ENCODE data around the gene DAG1. TPM values are rescaled to one million over a fixed set of nuclear protein-coding genes. Genes with fewer than 3 reads are reported as not detected.

The DAG1 gene
- polyA plus RNA-seq, 1 donor (not counting 4 experiments of a cell fraction or from before 2014, with no cell fraction given) = 22.0 TPM

DNA sequence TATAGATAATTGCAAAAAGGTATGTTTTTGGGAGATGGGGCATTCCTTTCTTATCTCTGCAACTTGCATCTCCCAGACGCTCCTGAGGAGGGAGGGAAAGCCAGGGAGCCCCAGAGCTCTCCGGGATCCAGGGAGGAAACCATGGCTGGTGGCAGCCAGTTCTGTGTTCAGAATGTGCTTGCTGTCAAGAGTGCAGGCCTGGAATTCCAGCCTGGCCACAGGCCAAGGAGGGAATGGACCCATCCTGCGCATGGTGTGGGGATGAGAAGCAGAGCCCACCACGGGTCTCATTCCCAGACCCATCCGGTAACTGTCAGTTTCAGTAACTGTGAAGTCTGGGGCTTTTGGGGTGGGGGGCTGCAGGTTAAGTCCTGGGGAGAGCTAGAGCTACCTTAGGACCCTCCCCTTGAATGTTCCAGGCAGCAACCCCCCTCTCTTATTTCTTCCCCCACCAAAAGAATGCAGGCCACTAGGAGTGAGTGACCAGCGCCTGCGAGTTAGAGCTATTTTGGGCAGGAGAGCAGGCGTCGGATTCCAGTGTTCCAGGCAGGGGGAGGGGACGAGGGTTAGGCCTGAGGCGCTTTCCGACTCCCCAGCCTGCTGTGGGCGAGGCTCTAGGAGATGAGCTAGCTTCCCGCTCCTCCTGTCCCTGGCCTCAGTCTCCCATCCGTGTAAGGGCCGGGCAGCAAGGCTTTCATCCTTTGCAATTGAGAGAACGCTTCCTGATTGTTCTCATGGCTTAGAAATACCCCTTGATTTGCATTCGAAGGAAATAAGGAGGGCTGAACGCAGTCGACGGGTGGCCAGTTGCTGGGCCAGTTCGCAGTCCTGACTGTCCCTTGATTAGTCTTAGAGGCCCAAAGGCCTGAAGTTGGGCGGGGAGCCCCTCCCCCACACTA lies 781 bp upstream of the DAG1 start:
- Histone ChIP-seq H2AFZ (ENCODE audit: control insufficient read depth, low read length) (peak overlapping the region; percentile 94), H3K9me1 (ENCODE audit: control insufficient read depth, extremely low read depth, insufficient read depth, low read length) (no peaks in the 10 kb centered on the region), H3K9ac (ENCODE audit: control insufficient read depth, extremely low read depth, insufficient read depth, low read length) (peak overlapping the region; percentile 86), H3K4me1 (ENCODE audit: control insufficient read depth, extremely low read depth, insufficient read depth, low read length) (peaks cover 22% of the 10 kb centered on the region), H3K4me2 (ENCODE audit: control insufficient read depth, extremely low read depth, insufficient read depth, low read depth, low read length) (peak overlapping the region; percentile 100), H3K36me3 (ENCODE audit: control insufficient read depth in 2 of 2, extremely low read depth in 1 of 2, insufficient read depth in 2 of 2, low read length in 2 of 2) (no peaks in the 10 kb centered on the region), H3K79me2 (ENCODE audit: control insufficient read depth, insufficient read depth, low read length) (peaks cover 21% of the 10 kb centered on the region), H3K4me3 (ENCODE audit: control insufficient read depth in 2 of 3, extremely low read depth in 1 of 3, insufficient read depth in 2 of 3, low read depth in 1 of 3, low read length in 3 of 3) (peak overlapping the region; percentile 41 to 92 (median 79)), H3K9me3 (ENCODE audit: control insufficient read depth, low read depth, low read length) (no peaks in the 10 kb centered on the region), H4K20me1 (ENCODE audit: control insufficient read depth, extremely low read depth, insufficient read depth, low read length) (no peaks in the 10 kb centered on the region), H3K27ac (ENCODE audit: control insufficient read depth, insufficient read depth, low read length) (peak overlapping the region; percentile 95), H3K27me3 (ENCODE audit: control insufficient read depth, extremely low read depth, insufficient read depth, low read length) (no peaks in the 10 kb centered on the region)
- dilution Hi-C loops (cut with MboI; ENCODE audit: extremely low pct_ligation_motif_present, low sequenced_read_pairs) = no loop called here
- FAIRE-seq (no peak), DNase-seq (ENCODE audit: low read depth, low spot score) (no peak)
- TF ChIP-seq, protein P1, sequence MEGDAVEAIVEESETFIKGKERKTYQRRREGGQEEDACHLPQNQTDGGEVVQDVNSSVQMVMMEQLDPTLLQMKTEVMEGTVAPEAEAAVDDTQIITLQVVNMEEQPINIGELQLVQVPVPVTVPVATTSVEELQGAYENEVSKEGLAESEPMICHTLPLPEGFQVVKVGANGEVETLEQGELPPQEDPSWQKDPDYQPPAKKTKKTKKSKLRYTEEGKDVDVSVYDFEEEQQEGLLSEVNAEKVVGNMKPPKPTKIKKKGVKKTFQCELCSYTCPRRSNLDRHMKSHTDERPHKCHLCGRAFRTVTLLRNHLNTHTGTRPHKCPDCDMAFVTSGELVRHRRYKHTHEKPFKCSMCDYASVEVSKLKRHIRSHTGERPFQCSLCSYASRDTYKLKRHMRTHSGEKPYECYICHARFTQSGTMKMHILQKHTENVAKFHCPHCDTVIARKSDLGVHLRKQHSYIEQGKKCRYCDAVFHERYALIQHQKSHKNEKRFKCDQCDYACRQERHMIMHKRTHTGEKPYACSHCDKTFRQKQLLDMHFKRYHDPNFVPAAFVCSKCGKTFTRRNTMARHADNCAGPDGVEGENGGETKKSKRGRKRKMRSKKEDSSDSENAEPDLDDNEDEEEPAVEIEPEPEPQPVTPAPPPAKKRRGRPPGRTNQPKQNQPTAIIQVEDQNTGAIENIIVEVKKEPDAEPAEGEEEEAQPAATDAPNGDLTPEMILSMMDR (optimal IDR thresholded peaks at IDR 0.05 in 1 of 3, IDR thresholded peaks at IDR 0.05 in 1 of 3, conservative IDR thresholded peaks at IDR 0.05 in 1 of 3; ENCODE audit: extremely low read depth in 1 of 3, insufficient read depth in 2 of 3, low read length in 3 of 3) = no peak
- TF ChIP-seq EZH2 (IDR thresholded peaks at IDR 0.05; ENCODE audit: low read length) = no peak

DNA sequence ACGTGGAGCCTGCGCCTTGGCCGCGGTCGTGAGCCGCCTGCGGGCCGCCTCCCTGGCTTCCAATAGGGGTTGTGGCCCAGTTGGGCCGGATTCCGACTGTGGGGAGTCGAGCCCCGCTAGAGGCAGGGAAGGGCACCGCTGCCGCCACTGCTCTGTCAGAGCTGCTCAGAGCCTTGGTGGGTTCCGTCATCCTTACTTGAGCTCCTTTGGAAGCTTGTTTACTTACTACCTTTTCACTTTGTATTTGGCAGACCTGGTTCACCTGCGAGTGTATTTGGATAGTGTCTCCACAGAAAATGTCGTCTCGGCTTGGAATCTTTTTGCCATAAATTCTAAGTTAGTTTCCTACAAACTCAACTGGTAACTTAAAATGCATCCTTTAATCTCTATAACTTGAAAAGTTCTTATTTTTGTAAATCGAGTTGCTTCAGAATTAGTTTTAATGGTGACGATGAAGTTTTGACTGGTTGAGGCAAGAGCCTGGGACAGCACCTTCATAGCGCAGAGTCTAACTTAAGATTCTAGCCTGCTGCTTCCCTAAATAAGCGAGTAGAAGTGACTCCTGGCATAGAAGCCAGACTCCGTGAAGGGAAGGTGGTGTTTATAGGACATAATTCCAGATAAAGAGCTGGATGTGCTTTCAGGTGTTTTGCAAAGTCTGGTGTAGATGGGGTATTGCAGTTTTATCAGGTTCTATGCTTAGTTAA lies 800 bp downstream of the DAG1 start:
- Histone ChIP-seq H3K9me1 (ENCODE audit: control insufficient read depth, extremely low read depth, insufficient read depth, low read length) (no peaks in the 10 kb centered on the region), H3K27ac (ENCODE audit: control insufficient read depth, insufficient read depth, low read length) (peak overlapping the region; percentile 74), H3K36me3 (ENCODE audit: control insufficient read depth in 2 of 2, extremely low read depth in 1 of 2, insufficient read depth in 2 of 2, low read length in 2 of 2) (no peaks in the 10 kb centered on the region), H3K9me3 (ENCODE audit: control insufficient read depth, low read depth, low read length) (no peaks in the 10 kb centered on the region), H3K4me3 (ENCODE audit: control insufficient read depth in 2 of 3, extremely low read depth in 1 of 3, insufficient read depth in 2 of 3, low read depth in 1 of 3, low read length in 3 of 3) (peak overlapping the region; percentile 67 to 82 (median 76)), H4K20me1 (ENCODE audit: control insufficient read depth, extremely low read depth, insufficient read depth, low read length) (no peaks in the 10 kb centered on the region), H2AFZ (ENCODE audit: control insufficient read depth, low read length) (peak overlapping the region; percentile 68), H3K27me3 (ENCODE audit: control insufficient read depth, extremely low read depth, insufficient read depth, low read length) (no peaks in the 10 kb centered on the region), H3K4me1 (ENCODE audit: control insufficient read depth, extremely low read depth, insufficient read depth, low read length) (peaks cover 22% of the 10 kb centered on the region), H3K9ac (ENCODE audit: control insufficient read depth, extremely low read depth, insufficient read depth, low read length) (peak overlapping the region; percentile 82), H3K4me2 (ENCODE audit: control insufficient read depth, extremely low read depth, insufficient read depth, low read depth, low read length) (peak overlapping the region; percentile 82), H3K79me2 (ENCODE audit: control insufficient read depth, insufficient read depth, low read length) (peaks cover 23% of the 10 kb centered on the region)
- TF ChIP-seq, protein P1 (optimal IDR thresholded peaks at IDR 0.05 in 1 of 3, IDR thresholded peaks at IDR 0.05 in 1 of 3, conservative IDR thresholded peaks at IDR 0.05 in 1 of 3; ENCODE audit: extremely low read depth in 1 of 3, insufficient read depth in 2 of 3, low read length in 3 of 3) = no peak
- TF ChIP-seq EZH2 (IDR thresholded peaks at IDR 0.05; ENCODE audit: low read length) = no peak
- no peak for FAIRE-seq
- dilution Hi-C loops (cut with MboI; ENCODE audit: extremely low pct_ligation_motif_present, low sequenced_read_pairs) = no loop called here
- no peak for DNase-seq (ENCODE audit: low read depth, low spot score)

All from keratinocyte (primary cell).